Measurements from ENCODE around the gene LAMB1. TPM values are rescaled to one million over a fixed set of nuclear protein-coding genes. Genes with fewer than 3 reads are reported as not detected.

Gene LAMB1
- total and polyA plus RNA-seq, 12 donors, result 33.3 to 145 (median 59.3) TPM

DNA sequence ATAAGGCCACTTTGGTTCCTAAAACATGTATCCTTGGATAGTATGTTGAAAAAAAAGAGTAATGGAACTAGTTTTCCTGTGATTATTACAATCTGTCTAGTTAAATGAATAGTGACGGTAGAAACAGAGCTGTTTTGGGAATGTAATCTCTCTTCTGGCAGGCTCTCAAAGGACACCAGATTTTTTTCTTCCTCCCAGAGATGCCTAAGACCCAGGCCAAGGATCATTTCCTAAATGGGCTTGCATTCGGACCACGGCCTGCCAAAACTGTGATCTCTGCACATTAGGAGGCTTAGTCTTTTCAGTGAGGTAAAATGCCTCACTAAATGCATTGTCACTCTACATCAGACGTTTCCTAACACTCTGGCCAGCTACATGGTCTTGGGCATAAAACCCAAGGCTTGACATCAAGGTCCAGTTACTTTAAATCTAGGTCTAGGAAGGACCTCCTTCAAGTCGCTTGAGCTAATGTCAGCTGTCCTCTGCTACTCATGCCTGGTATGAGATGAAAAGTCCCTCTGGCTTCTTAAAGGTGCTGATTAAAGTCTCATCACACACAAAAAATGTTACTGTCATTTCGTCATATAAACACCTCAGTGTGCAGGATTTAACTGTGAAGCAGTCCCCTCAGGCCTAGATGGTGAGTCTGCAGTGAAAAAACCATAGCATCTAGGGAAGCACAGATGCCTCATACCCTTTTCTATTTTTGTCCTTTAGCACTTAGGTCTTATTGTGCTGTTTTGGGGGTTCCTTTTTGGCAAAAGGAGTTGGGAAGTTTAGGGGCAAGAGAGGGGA, 64.3 kb downstream of the LAMB1 start:
- DNase-seq (peak in 1 of 2 donors; percentile 61), ATAC-seq (peak; percentile 45 to 80 (median 58))
- no peak overlapping the region for H3K4me3 ChIP-seq
- intact Hi-C loops (cut with DNase I), result loop anchor here in 1 of 10 donors (5.0 kb wide), 1 partner anchor 64 kb away; the partner anchor contains the start of gene LAMB1
- peaks cover 16 to 69% (median 48%) of the 10 kb centered on the region in 9 donors for H3K4me1 ChIP-seq
- 44 to 48% methylated on average over 6 of the region's 6 CpGs for WGBS, 2 donors
- H3K9me3 ChIP-seq, result no peaks in the 10 kb centered on the region
- no peaks in the 10 kb centered on the region for H3K27me3 ChIP-seq
- TF ChIP-seq, protein P1, sequence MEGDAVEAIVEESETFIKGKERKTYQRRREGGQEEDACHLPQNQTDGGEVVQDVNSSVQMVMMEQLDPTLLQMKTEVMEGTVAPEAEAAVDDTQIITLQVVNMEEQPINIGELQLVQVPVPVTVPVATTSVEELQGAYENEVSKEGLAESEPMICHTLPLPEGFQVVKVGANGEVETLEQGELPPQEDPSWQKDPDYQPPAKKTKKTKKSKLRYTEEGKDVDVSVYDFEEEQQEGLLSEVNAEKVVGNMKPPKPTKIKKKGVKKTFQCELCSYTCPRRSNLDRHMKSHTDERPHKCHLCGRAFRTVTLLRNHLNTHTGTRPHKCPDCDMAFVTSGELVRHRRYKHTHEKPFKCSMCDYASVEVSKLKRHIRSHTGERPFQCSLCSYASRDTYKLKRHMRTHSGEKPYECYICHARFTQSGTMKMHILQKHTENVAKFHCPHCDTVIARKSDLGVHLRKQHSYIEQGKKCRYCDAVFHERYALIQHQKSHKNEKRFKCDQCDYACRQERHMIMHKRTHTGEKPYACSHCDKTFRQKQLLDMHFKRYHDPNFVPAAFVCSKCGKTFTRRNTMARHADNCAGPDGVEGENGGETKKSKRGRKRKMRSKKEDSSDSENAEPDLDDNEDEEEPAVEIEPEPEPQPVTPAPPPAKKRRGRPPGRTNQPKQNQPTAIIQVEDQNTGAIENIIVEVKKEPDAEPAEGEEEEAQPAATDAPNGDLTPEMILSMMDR (IDR thresholded peaks at IDR 0.05), result no peak
- peak overlapping the region; percentile 13 to 75 (median 66) for H3K27ac ChIP-seq
- H3K36me3 ChIP-seq, result peaks cover 0 to 95% (median 15%) of the 10 kb centered on the region in 9 donors

DNA sequence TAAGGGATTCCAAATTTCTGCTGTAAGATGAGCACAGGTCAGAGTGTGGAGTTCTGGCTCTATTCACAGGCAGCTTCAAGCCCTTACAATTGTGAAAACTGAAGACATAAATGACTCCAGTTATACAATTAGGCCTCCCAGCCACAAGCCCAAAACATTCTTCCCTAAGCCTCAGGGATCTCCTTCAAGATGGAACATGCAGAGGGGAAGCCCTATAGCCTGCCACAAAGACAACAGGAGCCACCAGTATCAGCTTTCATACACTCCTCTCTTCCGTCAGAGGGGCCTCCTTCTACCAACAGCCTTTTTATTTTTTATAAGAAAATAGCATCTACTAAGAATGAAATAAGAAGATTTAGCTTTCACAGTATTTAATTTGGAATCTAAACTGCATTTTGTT, 65.4 kb downstream of the LAMB1 start:
- intact Hi-C loops (cut with DNase I), result loop anchor here in 1 of 10 donors (5.0 kb wide), 1 partner anchor 65 kb away; the partner anchor contains the start of gene LAMB1
- peak overlapping the region in 9 of 10 donors; percentile 30 to 75 (median 66) for H3K27ac ChIP-seq
- ATAC-seq, result no peak

DNA sequence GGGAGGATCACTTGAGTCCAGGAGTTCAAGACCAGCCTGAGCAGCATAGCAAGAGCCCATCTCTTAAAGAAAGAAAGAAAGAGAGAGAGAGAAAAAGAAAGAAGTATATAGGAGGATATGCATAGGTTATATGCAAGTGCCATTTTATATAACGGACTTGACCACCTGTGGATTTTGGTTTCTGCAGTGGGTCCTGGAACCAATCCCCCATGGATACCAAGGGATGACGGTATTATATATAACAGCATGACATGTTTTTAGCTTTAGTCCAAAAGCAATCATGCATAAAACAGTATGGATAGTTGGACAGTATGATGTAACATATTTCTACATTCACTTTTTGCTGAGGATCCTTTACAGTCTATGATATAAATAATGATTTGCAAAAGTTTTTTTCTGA, 66.6 kb downstream of the LAMB1 start:
- no peaks in the 10 kb centered on the region for H3K27me3 ChIP-seq
- peak overlapping the region in 2 of 10 donors; percentile 66 to 69 for H3K27ac ChIP-seq
- H3K36me3 ChIP-seq, result peaks cover 0 to 95% (median 18%) of the 10 kb centered on the region in 9 donors
- no peak for DNase-seq
- TF ChIP-seq, protein P1 (IDR thresholded peaks at IDR 0.05), result no peak
- no peaks in the 10 kb centered on the region for H3K9me3 ChIP-seq
- peaks cover 18 to 84% (median 55%) of the 10 kb centered on the region in 9 donors for H3K4me1 ChIP-seq
- intact Hi-C loops (cut with DNase I), result loop anchor here in 1 of 10 donors (5.0 kb wide), 1 partner anchor 66 kb away; the partner anchor contains the start of gene LAMB1
- no peak for ATAC-seq
- H3K4me3 ChIP-seq, result no peak overlapping the region
- 96 to 97% methylated on average over 2 of the region's 2 CpGs for WGBS, 2 donors

More for the DNA sequence above, 65.4 kb downstream of the LAMB1 start:
- Histone ChIP-seq H3K27me3 (no peaks in the 10 kb centered on the region), H3K4me3 (no peak overlapping the region), H3K4me1 (peaks cover 16 to 76% (median 48%) of the 10 kb centered on the region in 9 donors), H3K9me3 (no peaks in the 10 kb centered on the region), H3K36me3 (peaks cover 0 to 95% (median 10%) of the 10 kb centered on the region in 9 donors)
- DNase-seq, result no peak
- TF ChIP-seq, protein P1 (IDR thresholded peaks at IDR 0.05), result no peak
- 85 to 97% methylated on average over 1 of the region's 1 CpG for WGBS, 2 donors

DNA sequence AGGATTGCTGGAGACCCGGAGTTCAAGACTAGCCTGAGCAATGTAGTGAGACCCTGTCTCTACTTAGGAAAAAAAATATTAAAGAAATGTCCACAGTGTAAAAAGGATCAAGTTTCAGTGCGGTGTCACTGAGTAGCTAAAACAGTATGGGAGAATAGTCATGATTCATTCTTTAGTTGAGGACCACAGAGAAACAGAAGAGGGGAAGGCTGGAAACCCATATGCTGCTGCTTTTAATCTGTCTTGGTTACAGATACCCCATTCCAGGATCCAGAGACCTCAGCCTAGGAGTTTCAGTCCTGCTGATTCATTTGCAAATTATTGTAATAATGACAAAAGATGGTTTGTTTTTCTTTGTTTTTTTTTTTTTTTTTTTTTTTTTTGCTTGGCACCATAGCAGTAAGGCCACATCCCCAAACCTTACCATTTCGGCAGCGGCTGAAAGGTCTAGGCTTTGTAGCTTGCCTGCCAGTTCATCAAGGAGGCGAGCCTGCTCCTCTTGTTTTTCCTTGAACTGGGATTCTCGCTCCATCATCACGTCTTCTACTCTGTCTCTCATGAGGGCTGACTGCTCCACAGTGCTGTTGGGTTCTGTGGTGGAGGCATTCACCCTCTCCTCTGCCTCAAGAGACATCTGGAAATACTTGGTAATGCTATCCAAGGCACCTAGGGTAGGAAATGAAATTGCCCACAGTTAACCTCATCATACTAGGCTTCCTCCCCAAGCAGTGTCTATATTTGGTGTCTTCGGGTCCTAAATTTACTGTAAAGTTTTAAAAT, 67.8 kb downstream of the LAMB1 start:
- Histone ChIP-seq H3K4me3 (no peak overlapping the region), H3K27me3 (no peaks in the 10 kb centered on the region), H3K27ac (peak overlapping the region in 2 of 10 donors; percentile 21 to 50), H3K9me3 (no peaks in the 10 kb centered on the region), H3K36me3 (peaks cover 0 to 95% (median 25%) of the 10 kb centered on the region in 9 donors), H3K4me1 (peaks cover 12 to 73% (median 45%) of the 10 kb centered on the region in 9 donors)
- no peak for ATAC-seq
- TF ChIP-seq, protein P1 (IDR thresholded peaks at IDR 0.05), result no peak
- no peak for DNase-seq
- intact Hi-C loops (cut with DNase I), result loop anchor here in 1 of 10 donors (1.0 to 5.0 kb wide), 2 partner anchors 12 to 67 kb away; partner anchors contain the start of gene LAMB1
- 83 to 93% methylated on average over 8 of the region's 8 CpGs for WGBS, 2 donors
